Iris pigment epithelial cell (primary cell): ENCODE results near the gene ZNF10.

Source experiments
- DNase-seq: peaks from one replicate; pipeline ENCODE4 v3.0.0-alpha.2; 2011; ENCODE audit warnings: low read depth

Gene ZNF10

GRCh38 chr12:133130038-133130807 lies at the start of gene ZNF10, which contains the start of gene ZNF891:
TSS of gene ZNF10 (plus strand) at chr12:133130627. CDS start at chr12:133144493, 13,866 bp downstream.
TSS of gene ZNF891 (minus strand) at chr12:133130274. CDS start at chr12:133121918, 8,356 bp downstream.
- DNase-seq: peak; percentile 97

GRCh38 chr12:133081159-133081780 lies 49.2 kb upstream of the ZNF10 start:
- DNase-seq: peak; percentile 82

GRCh38 chr12:133083345-133083744 lies 47.1 kb upstream of the ZNF10 start:
- no peak for DNase-seq

GRCh38 chr12:133105620-133106019 lies 24.8 kb upstream of the ZNF10 start:
- DNase-seq: peak; percentile 7

GRCh38 chr12:133106253-133106652 lies 24.2 kb upstream of the ZNF10 start:
- peak; percentile 4 for DNase-seq

GRCh38 chr12:133107121-133107520 lies 23.3 kb upstream of the ZNF10 start:
- no peak for DNase-seq

- DNase-seq: no peak
These were observed 22.3 kb upstream of the ZNF10 start for GRCh38 chr12:133108150-133108549.

GRCh38 chr12:133120385-133121191 lies 9.8 kb upstream of the ZNF10 start:
- DNase-seq: peak; percentile 2

- no peak for DNase-seq
These were observed 5.8 kb upstream of the ZNF10 start for GRCh38 chr12:133124674-133125073.

GRCh38 chr12:133129368-133130037 lies 924 bp upstream of the ZNF10 start:
- peak; percentile 48 for DNase-seq

- DNase-seq: no peak
These were observed 341 bp downstream of the ZNF10 start for GRCh38 chr12:133130808-133131128.

GRCh38 chr12:133135747-133136146 lies 5.3 kb downstream of the ZNF10 start:
- DNase-seq: no peak

GRCh38 chr12:133145981-133146380 lies 15.6 kb downstream of the ZNF10 start:
- no peak for DNase-seq

- no peak for DNase-seq
These were observed 25.8 kb downstream of the ZNF10 start for GRCh38 chr12:133156125-133156690.

GRCh38 chr12:133165776-133166175 lies 35.3 kb downstream of the ZNF10 start:
- peak; percentile 12 for DNase-seq

- DNase-seq: no peak
These were observed 42.1 kb downstream of the ZNF10 start for GRCh38 chr12:133172491-133172890.

GRCh38 chr12:133174901-133175300 lies 44.5 kb downstream of the ZNF10 start:
- DNase-seq: no peak

GRCh38 chr12:133180669-133181068 lies 50.2 kb downstream of the ZNF10 start:
- no peak for DNase-seq

GRCh38 chr12:133181238-133181959 lies 51.0 kb downstream of the ZNF10 start, which contains the start of gene ZNF268:
TSS of gene ZNF268 (plus strand) at chr12:133181495. CDS start at chr12:133181998, 503 bp downstream.
- peak; percentile 91 for DNase-seq

- no peak for DNase-seq
These were observed 59.7 kb downstream of the ZNF10 start for GRCh38 chr12:133190176-133190575.

GRCh38 chr12:133192847-133193246 lies 62.4 kb downstream of the ZNF10 start:
- DNase-seq: no peak
